SJSA1 (cell line): ENCODE data around the gene TCHP. TPM values are rescaled to one million over a fixed set of nuclear protein-coding genes. Genes with fewer than 3 reads are reported as not detected.
"Not testable (repeated sequence)": the region's sequence is repeated elsewhere in the genome, so short reads cannot be mapped to it uniquely, and the experiment has no call there.

ENCODE experiments used
- DNase-seq, 2 experiments: peaks; one replicate each; pipeline ENCODE4 v3.0.0-alpha.2; 2015 to 2020; ENCODE audit warnings: low spot score in 2 of 2, low read depth in 1 of 2
- H3K27ac ChIP-seq: fragments of 250-450 bp; sonication (Bioruptor Pico); 2 replicates; pipeline ENCODE4 v1.5.1; 2020; ENCODE audit warnings: mild to moderate bottlenecking, moderate library complexity
- H3K27me3 ChIP-seq: fragments of 250-450 bp; sonication (Bioruptor Pico); replicated peaks from 2 replicates; pipeline ENCODE4 v1.5.1; 2020; ENCODE audit warnings: mild to moderate bottlenecking, moderate library complexity
- H3K36me3 ChIP-seq: fragments of 250-450 bp; sonication (Bioruptor Pico); 2 replicates; pipeline ENCODE4 v1.5.1; 2020; ENCODE audit warnings: mild to moderate bottlenecking
- H3K4me1 ChIP-seq: fragments of 250-450 bp; sonication (Bioruptor Pico); replicated peaks from 2 replicates; pipeline ENCODE4 v1.6.1; 2021; ENCODE audit warnings: mild to moderate bottlenecking
- H3K4me3 ChIP-seq: fragments of 250-450 bp; sonication (Bioruptor Pico); 2 replicates; pipeline ENCODE4 v1.5.1; 2020; ENCODE audit warnings: mild to moderate bottlenecking
- H3K9me3 ChIP-seq: fragments of 250-450 bp; sonication (Bioruptor Pico); replicated peaks from 2 replicates; pipeline ENCODE4 v1.5.1; 2020; ENCODE audit warnings: mild to moderate bottlenecking
- total RNA-seq: library from RNA; depleted of rRNA; stranded (reverse); fragments of >200 nt; shearing (Covaris generic); gene quantifications from 2 replicates; pipeline ENCODE4 v1.2.3, GENCODE V29; 2014; rRNA removed

The TCHP gene, protein sequence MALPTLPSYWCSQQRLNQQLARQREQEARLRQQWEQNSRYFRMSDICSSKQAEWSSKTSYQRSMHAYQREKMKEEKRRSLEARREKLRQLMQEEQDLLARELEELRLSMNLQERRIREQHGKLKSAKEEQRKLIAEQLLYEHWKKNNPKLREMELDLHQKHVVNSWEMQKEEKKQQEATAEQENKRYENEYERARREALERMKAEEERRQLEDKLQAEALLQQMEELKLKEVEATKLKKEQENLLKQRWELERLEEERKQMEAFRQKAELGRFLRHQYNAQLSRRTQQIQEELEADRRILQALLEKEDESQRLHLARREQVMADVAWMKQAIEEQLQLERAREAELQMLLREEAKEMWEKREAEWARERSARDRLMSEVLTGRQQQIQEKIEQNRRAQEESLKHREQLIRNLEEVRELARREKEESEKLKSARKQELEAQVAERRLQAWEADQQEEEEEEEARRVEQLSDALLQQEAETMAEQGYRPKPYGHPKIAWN
- total RNA-seq = 28.6 and 43.9 TPM in 2 replicates

GRCh38 chr12:109899783-109900751 is at the start of gene TCHP:
Gene TCHP (plus strand): TSS chr12:109900274. CDS start chr12:109903027, 2,753 bp downstream.
- no peaks in the 10 kb centered on the region for H3K27me3 ChIP-seq
- peak; percentile 81 to 83 for DNase-seq
- no peaks in the 10 kb centered on the region for H3K9me3 ChIP-seq
- H3K36me3 ChIP-seq = peaks cover 39% of the 10 kb centered on the region
- peak within 1 kb of the TSS; percentile 87 for H3K4me3 ChIP-seq
- H3K4me1 ChIP-seq = peaks cover 28% of the 10 kb centered on the region
- peak within 1 kb of the TSS; percentile 80 for H3K27ac ChIP-seq

- not testable (repeated sequence) for H3K27me3 ChIP-seq, H3K4me3 ChIP-seq, H3K4me1 ChIP-seq, H3K9me3 ChIP-seq, DNase-seq, H3K27ac ChIP-seq
- H3K36me3 ChIP-seq = peaks cover 19% of the 10 kb centered on the region
Measured at GRCh38 chr12:109850518-109850917, 49.6 kb upstream of the TCHP start.

DNA sequence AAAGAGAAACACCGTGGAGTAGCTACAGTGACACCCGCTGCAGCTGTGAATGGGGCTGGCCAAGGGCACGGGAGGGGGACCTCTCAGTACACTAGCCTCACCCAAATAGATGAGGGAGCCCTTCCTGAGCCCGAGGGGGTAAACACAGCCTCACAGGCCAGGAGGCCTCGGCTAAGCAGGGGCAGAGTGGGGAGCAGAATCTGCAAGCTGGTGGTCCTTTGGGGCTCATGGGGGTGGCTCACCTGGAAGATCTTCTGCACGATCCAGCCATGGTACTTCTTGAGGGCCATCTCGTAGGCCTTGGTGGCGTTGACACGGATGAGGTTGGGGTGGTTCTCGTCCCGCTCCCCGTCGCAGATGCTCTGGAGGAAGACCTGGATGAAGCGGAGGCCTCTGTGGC is 44.7 kb upstream of the TCHP start:
- no peaks in the 10 kb centered on the region for H3K9me3 ChIP-seq
- H3K27me3 ChIP-seq = no peaks in the 10 kb centered on the region
- no peak overlapping the region for H3K27ac ChIP-seq
- peaks cover 10% of the 10 kb centered on the region for H3K4me1 ChIP-seq
- peaks cover 47% of the 10 kb centered on the region for H3K36me3 ChIP-seq
- no peak overlapping the region for H3K4me3 ChIP-seq
- DNase-seq = no peak

DNA sequence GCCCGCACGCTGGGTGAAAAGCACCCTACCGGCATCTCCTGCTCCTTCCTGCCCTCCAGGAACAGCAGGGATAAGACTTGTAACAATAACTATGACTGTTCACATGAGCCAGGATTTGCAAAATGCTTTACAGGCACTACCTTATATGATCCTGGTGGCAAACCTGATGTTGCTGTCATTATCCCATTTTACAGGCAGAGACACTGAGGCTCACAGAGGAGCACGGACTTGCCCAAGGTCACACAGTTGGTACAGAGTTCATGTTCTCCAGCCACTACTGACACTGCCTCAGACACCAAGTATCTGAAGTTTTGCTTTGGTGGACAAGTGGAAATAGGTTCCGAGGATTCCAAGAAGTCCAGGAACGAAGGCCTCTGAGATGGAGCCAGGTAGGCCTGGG is 42.4 kb upstream of the TCHP start:
- Histone ChIP-seq H3K27ac (no peak overlapping the region), H3K4me3 (no peak overlapping the region), H3K36me3 (peaks cover 54% of the 10 kb centered on the region), H3K9me3 (no peaks in the 10 kb centered on the region), H3K27me3 (no peaks in the 10 kb centered on the region), H3K4me1 (peaks cover 10% of the 10 kb centered on the region)
- DNase-seq = no peak

DNA sequence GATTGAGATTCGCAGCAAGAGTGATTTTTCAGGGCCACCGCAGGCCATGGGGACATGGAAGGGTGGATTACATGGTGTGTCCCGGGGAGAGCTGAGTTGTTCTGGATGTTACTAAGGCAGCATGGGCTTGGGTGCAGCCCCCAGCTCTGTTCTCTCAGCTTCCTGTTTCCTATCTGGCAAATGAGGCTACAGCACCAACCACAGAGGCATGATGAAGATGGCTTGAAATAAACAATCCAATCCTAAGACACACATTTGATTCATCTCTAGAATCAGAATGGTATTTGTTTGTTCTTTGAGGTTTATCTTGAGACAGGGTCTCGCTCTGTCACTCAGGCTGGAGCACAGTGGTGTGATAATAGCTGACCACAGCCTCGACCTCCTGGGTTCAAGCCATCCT is 41.3 kb upstream of the TCHP start:
- H3K36me3 ChIP-seq = peaks cover 51% of the 10 kb centered on the region
- DNase-seq = peak in 1 of 2 experiments; percentile 52
- no peak overlapping the region for H3K27ac ChIP-seq
- no peaks in the 10 kb centered on the region for H3K9me3 ChIP-seq
- H3K4me3 ChIP-seq = no peak overlapping the region
- H3K4me1 ChIP-seq = peaks cover 14% of the 10 kb centered on the region
- H3K27me3 ChIP-seq = no peaks in the 10 kb centered on the region

DNA sequence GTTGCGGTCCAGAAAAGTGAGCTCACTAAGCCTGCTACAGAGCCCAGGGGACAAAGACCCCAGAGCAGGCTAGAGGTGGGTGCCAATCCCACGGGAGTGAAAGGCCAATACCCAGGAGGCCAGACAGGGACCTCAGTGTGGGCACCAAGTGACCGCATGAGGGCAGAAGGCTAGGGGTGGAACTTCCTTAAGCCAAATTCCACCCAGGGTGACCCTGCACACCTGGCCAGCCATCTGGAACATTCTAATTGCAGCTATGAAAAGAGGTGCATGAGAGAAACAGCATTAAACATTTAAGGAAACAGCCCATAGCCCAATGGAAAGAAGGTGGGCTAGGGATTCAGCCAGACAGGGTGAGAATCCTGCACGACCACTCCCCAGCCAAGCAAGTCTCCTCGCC is 39.1 kb upstream of the TCHP start:
- Histone ChIP-seq H3K4me3 (no peak overlapping the region), H3K27me3 (no peaks in the 10 kb centered on the region), H3K4me1 (peaks cover 31% of the 10 kb centered on the region), H3K9me3 (no peaks in the 10 kb centered on the region), H3K36me3 (peaks cover 35% of the 10 kb centered on the region), H3K27ac (no peak overlapping the region)
- no peak for DNase-seq

DNA sequence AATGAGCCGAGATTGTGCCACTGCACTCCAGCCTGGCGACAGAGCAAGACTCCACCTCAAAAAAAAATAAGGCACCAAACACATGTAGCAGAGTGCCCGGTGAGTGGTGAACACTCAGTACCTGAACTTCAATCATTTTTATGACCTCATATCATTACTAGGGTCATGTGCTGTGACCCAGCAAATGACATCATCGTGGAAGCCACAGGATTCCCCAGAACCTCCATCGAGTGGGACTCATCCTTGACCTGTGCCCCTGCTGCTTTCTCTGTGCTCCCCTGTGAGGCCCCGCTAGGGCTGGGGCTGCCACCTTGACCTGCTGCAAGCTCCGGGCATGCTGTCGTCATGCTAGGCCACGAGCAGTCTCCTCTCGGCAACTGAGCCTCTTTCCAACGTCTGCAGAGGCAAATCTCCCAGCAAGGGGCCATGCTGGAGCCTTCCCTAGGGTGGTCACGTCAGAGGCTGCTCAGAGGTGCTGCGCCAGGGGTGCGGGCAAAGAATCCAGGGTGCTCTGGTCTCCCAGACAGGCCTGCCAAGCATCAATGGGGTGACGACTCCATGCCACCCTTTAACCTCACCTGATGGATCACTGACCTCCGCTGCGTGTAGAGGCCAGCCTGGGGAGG is 38.3 kb upstream of the TCHP start:
- Histone ChIP-seq H3K36me3 (peaks cover 30% of the 10 kb centered on the region), H3K4me1 (peaks cover 31% of the 10 kb centered on the region), H3K4me3 (no peak overlapping the region), H3K27me3 (no peaks in the 10 kb centered on the region), H3K27ac (no peak overlapping the region), H3K9me3 (no peaks in the 10 kb centered on the region)
- no peak for DNase-seq

- H3K9me3 ChIP-seq, H3K27me3 ChIP-seq, H3K4me3 ChIP-seq, H3K27ac ChIP-seq, DNase-seq: not testable (repeated sequence)
- peaks cover 31% of the 10 kb centered on the region for H3K4me1 ChIP-seq
- H3K36me3 ChIP-seq = peaks cover 23% of the 10 kb centered on the region
Measured at GRCh38 chr12:109862491-109862890, 37.6 kb upstream of the TCHP start.

- peak in 1 of 2 experiments; percentile 17 for DNase-seq
- peaks cover 11% of the 10 kb centered on the region for H3K36me3 ChIP-seq
- H3K27me3 ChIP-seq = no peaks in the 10 kb centered on the region
- no peaks in the 10 kb centered on the region for H3K9me3 ChIP-seq
- 0 out of 2 replicates have a peak overlapping the region, but pooled peaks have one; percentile 18 for H3K27ac ChIP-seq
- H3K4me1 ChIP-seq = peaks cover 23% of the 10 kb centered on the region
- no peak overlapping the region for H3K4me3 ChIP-seq
Measured at GRCh38 chr12:109863847-109864712, 36.0 kb upstream of the TCHP start.

DNA sequence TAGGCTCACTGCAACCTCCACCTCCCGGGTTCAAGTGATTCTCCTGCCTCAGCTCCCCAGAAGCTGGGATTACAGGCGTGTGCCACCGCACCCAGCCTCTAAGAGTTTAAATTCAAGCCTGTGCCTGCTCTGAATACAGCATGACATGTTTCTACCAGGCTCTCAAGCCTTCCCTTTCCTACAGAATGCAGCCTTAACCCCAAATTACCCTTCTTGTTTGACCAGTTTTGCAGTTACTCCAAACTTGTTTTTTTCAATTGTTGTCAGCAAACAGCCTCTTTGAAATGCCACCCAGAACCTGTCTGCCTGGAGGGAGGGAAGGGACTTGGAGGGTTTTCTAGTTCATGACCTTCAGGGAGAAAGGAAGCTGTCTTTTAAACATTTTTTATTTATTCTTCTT is 35.2 kb upstream of the TCHP start:
- DNase-seq = peak in 1 of 2 experiments; percentile 26
- Histone ChIP-seq H3K36me3 (peaks cover 11% of the 10 kb centered on the region), H3K4me1 (peaks cover 21% of the 10 kb centered on the region), H3K27me3 (no peaks in the 10 kb centered on the region), H3K9me3 (no peaks in the 10 kb centered on the region), H3K27ac (no peak overlapping the region), H3K4me3 (no peak overlapping the region)

GRCh38 chr12:109868182-109869051 is 31.7 kb upstream of the TCHP start:
- no peak for DNase-seq
- peaks cover 25% of the 10 kb centered on the region for H3K4me1 ChIP-seq
- no peak overlapping the region for H3K27ac ChIP-seq
- H3K4me3 ChIP-seq = no peak overlapping the region
- H3K36me3 ChIP-seq = peaks cover 9% of the 10 kb centered on the region
- no peaks in the 10 kb centered on the region for H3K9me3 ChIP-seq
- H3K27me3 ChIP-seq = no peaks in the 10 kb centered on the region

DNA sequence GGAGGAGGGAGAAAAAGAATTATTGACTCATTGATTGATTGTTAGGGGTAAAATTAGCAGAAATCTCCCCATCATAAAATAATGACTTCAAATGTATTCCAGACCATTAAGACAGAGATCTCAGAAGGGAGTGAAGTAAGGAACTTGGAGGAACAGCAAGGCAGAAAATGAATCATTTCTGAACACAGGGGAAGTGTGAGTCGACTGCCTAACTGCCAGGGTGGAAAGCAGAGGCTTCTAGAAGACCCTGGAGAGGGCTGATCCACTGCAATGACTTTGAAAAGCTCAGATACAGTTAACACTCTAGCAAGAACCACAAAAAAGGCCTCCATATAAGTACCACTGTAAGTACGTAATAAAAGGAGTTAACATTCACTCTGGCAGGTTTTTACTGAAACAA is 29.4 kb upstream of the TCHP start:
- no peak for DNase-seq
- Histone ChIP-seq H3K4me3 (no peak overlapping the region), H3K4me1 (peaks cover 16% of the 10 kb centered on the region), H3K27ac (no peak overlapping the region), H3K9me3 (no peaks in the 10 kb centered on the region), H3K36me3 (peaks cover 15% of the 10 kb centered on the region), H3K27me3 (no peaks in the 10 kb centered on the region)
